Cardiac atrium fibroblast (primary cell): ENCODE data around the gene RALY. TPM values are rescaled to one million over a fixed set of nuclear protein-coding genes. Genes with fewer than 3 reads are reported as not detected.

ENCODE experiments used
- total RNA-seq: library from RNA; depleted of rRNA; stranded (reverse); fragments of >200 nt; gene quantifications from 2 replicates; pipeline ENCODE4 v1.2.3, GENCODE V29; 2015

RALY gene
- 89.2 and 101 TPM in 2 replicates for total RNA-seq

GRCh38 chr20:33993576-33994221, at the start of gene RALY:
Gene RALY, plus strand, starts transcription at chr20:33993911. Its CDS starts 78,164 bp downstream, at chr20:34072075.

DNA sequence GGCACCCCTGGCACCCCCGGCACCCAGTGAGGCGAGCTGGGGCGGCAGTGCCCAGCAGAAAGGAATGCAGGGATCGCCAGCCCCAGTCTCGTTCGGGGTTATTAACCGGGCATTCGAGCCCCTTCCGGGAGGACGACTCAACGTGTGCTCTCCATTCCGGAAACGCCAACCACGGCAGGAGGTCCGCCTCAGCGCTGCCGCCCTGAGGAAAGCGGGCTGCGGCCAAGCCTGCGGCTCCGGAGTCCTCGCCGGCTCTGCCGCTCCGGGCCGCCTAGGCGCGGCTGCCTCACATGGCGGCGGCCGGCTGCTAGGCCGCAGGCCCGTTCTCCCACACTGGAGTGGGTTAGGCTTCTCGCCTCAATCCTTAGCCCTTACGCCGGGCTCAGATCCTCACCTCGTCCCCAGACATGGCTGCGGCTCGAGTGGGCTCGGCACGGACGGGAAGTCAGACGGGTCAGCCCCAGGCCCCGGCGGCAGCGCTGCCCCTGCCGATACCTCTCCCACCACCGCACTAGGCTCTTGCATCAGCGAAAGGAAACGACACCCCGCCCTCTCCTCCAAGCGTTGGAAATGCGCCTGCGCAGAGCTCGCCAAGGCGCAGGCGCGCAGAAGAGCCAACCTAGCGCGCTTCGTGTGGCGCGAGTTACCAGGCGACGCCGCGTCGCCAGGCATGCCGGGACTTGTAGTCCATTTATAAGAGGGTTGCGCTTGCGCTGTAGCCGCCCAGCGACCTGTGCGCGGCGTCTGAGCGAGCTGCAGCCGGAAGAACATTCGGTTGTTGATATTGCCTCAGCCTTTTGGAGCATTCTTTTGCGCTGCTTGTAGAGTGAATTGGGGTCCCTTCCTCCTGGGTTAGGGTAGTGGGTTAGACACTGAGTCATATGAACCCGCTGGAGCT, 118.2 kb downstream of the RALY start, which contains the start of gene EIF2S2:
Gene EIF2S2, minus strand, starts transcription at position 542 of the 898 bp plus-strand sequence. Its CDS starts 133 bp downstream, at position 409.

Other genes starting within 250 kb of the RALY start
- gene CHMP4B, start 182.6 kb upstream of the RALY start, total RNA-seq, result 37.7 and 41.2 TPM in 2 replicates
- gene EIF2S2, start 118.3 kb downstream of the RALY start, total RNA-seq, result 105 and 114 TPM in 2 replicates
- gene ASIP, start 247.5 kb downstream of the RALY start, total RNA-seq, result not detected in 2 replicates